Measurements from ENCODE around the gene OPCML. TPM values are rescaled to one million over a fixed set of nuclear protein-coding genes. Genes with fewer than 3 reads are reported as not detected.

OPCML gene
- polyA plus RNA-seq, 3 donors: not detected

DNA sequence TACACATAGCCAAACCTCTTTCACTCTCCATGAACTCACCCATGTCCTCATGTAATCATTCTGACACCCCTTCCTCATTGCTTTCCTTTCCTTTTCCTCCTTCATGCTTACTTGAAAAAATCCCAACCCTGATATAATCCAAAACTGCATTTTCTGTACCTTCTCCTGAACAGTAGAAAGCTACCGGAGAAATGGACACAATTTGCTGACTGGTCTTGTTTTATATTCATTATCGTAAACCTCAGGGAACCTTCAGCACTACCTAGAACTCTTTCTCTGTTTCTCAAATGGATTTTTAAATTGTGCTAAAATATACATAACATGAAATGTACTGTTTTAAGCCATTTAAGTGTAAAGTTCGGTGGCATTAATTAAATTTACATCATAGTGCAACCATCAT lies 1165.0 kb downstream of the OPCML start:
- Mint-ChIP-seq H3K4me1 (no peaks in the 10 kb centered on the region), H3K27me3 (ENCODE audit: low read depth in 3 of 3) (no peaks in the 10 kb centered on the region), H3K4me3 (no peak overlapping the region), H3K27ac (no peak overlapping the region), H3K9me3 (peaks cover 0 to 2% (median 2%) of the 10 kb centered on the region in 7 donors), H3K36me3 (no peaks in the 10 kb centered on the region)
- no peak overlapping the region for H2AFZ ChIP-seq (ENCODE audit: insufficient read depth, low read depth, low read length, poor library complexity, severe bottlenecking)
- no peak overlapping the region for H3K4me2 ChIP-seq (replicated peaks; ENCODE audit: extremely low read depth, low read length, poor library complexity, severe bottlenecking)
- no peak for DNase-seq
- no peak for TF ChIP-seq CTCF (IDR thresholded peaks at IDR 0.05)
- no peaks in the 10 kb centered on the region for H3K27me3 ChIP-seq (ENCODE audit: control insufficient read depth in 2 of 2, insufficient read depth in 2 of 2, low read length in 2 of 2)
- intact Hi-C loops (cut with micrococcal nuclease): no loop called here
- H3K4me1 ChIP-seq (ENCODE audit: control insufficient read depth in 1 of 2, insufficient read depth in 2 of 2, low read length in 2 of 2): no peaks in the 10 kb centered on the region
- no peak overlapping the region for H3K9ac ChIP-seq (ENCODE audit: insufficient read depth, low read length, poor library complexity, severe bottlenecking)
- no peaks in the 10 kb centered on the region for H4K20me1 ChIP-seq (ENCODE audit: insufficient read depth, low read length)
- H3K4me3 ChIP-seq (replicated peaks in 1 of 3; ENCODE audit: low read depth in 2 of 3, low read length in 3 of 3): no peak overlapping the region
- no peak overlapping the region for H3K27ac ChIP-seq (ENCODE audit: low read depth in 1 of 2, low read length in 2 of 2)
- no peaks in the 10 kb centered on the region for H3K79me2 ChIP-seq (ENCODE audit: insufficient read depth, low read length)
- no peaks in the 10 kb centered on the region for H3K9me3 ChIP-seq (replicated peaks in 1 of 2; ENCODE audit: control insufficient read depth in 1 of 2, insufficient read depth in 1 of 2, low read length in 2 of 2)
- 100% methylated on average over 1 of the region's 3 CpGs for WGBS (ENCODE audit: insufficient coverage)
- H3K36me3 ChIP-seq (replicated peaks in 1 of 2; ENCODE audit: control insufficient read depth in 1 of 2, insufficient read depth in 2 of 2, low read length in 2 of 2): no peaks in the 10 kb centered on the region

DNA sequence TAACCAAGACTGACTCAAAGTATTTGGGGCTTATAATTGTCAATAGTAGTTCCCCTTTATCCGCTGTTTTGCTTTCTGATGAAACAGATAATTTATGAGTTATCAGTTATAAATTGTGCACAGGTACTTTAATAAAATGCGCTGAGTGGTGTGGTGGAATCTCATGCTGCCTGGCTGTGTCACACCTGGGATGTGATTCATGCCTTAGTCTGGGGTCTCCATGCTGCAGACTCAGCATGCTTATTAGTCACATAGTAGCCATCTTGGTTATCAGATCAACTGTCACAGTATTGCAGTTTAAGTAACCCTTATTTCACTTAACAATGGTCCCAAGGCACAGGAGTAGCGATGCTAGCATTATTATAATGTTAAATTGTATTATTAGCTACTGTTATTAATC lies 1166.7 kb downstream of the OPCML start:
- H2AFZ ChIP-seq (ENCODE audit: insufficient read depth, low read depth, low read length, poor library complexity, severe bottlenecking): no peak overlapping the region
- no peaks in the 10 kb centered on the region for H3K4me1 ChIP-seq (ENCODE audit: control insufficient read depth in 1 of 2, insufficient read depth in 2 of 2, low read length in 2 of 2)
- no peak for TF ChIP-seq CTCF (IDR thresholded peaks at IDR 0.05)
- no peaks in the 10 kb centered on the region for H3K9me3 ChIP-seq (replicated peaks in 1 of 2; ENCODE audit: control insufficient read depth in 1 of 2, insufficient read depth in 1 of 2, low read length in 2 of 2)
- Mint-ChIP-seq H3K27me3 (ENCODE audit: low read depth in 3 of 3) (no peaks in the 10 kb centered on the region), H3K27ac (no peak overlapping the region), H3K4me3 (no peak overlapping the region), H3K9me3 (peaks cover 0 to 2% (median 2%) of the 10 kb centered on the region in 7 donors), H3K36me3 (no peaks in the 10 kb centered on the region), H3K4me1 (no peaks in the 10 kb centered on the region)
- no peak overlapping the region for H3K27ac ChIP-seq (ENCODE audit: low read depth in 1 of 2, low read length in 2 of 2)
- intact Hi-C loops (cut with micrococcal nuclease): no loop called here
- no peaks in the 10 kb centered on the region for H3K27me3 ChIP-seq (ENCODE audit: control insufficient read depth in 2 of 2, insufficient read depth in 2 of 2, low read length in 2 of 2)
- no peaks in the 10 kb centered on the region for H3K79me2 ChIP-seq (ENCODE audit: insufficient read depth, low read length)
- H3K4me3 ChIP-seq (replicated peaks in 1 of 3; ENCODE audit: low read depth in 2 of 3, low read length in 3 of 3): no peak overlapping the region
- no peaks in the 10 kb centered on the region for H3K36me3 ChIP-seq (replicated peaks in 1 of 2; ENCODE audit: control insufficient read depth in 1 of 2, insufficient read depth in 2 of 2, low read length in 2 of 2)
- H3K9ac ChIP-seq (ENCODE audit: insufficient read depth, low read length, poor library complexity, severe bottlenecking): no peak overlapping the region
- WGBS (ENCODE audit: insufficient coverage): 80% methylated on average over 1 of the region's 3 CpGs
- no peak for DNase-seq
- H4K20me1 ChIP-seq (ENCODE audit: insufficient read depth, low read length): no peaks in the 10 kb centered on the region
- H3K4me2 ChIP-seq (replicated peaks; ENCODE audit: extremely low read depth, low read length, poor library complexity, severe bottlenecking): no peak overlapping the region

Small RNA genes lying within 50 kb of the gene (small RNA-seq; reads per million reads assigned to genes)
- not detected for gene RF00026 (ENCODE audit: insufficient read length, low read depth)
